Activated T-cell treated with anti-CD3 and anti-CD28 coated beads, Interleukin-2, amount 50 U/mL, for 4 hours (primary cell): Measurements from ENCODE around the gene SOX5. TPM values are rescaled to one million over a fixed set of nuclear protein-coding genes. Genes with fewer than 3 reads are reported as not detected.
"Not testable (repeated sequence)": the region's sequence is repeated elsewhere in the genome, so short reads cannot be mapped to it uniquely, and the experiment has no call there.

Experiments
- ATAC-seq, 2 donors: fragments of 200-7000 bp; cut with Tn5 transposase; one replicate each; pipeline ENCODE4 v1.10.0; 2021
- DNase-seq: peaks from one replicate; pipeline ENCODE4 v3.0.0-alpha.2; 2020
- H3K27me3 Mint-ChIP-seq: one replicate; pipeline ENCODE4 v1.8.0; 2021; ENCODE audit warnings: low read depth, mixed read lengths
- H3K36me3 Mint-ChIP-seq: one replicate; pipeline ENCODE4 v1.8.0; 2022; ENCODE audit warnings: mixed read lengths; ENCODE audit not compliant: insufficient read depth
- H3K4me1 Mint-ChIP-seq: one replicate; pipeline ENCODE4 v1.8.0; 2021; ENCODE audit warnings: low read depth, mixed read lengths
- H3K4me3 Mint-ChIP-seq: one replicate; pipeline ENCODE4 v1.8.0; 2021; ENCODE audit warnings: mild to moderate bottlenecking, moderate library complexity, mixed read lengths
- H3K9me3 Mint-ChIP-seq: one replicate; pipeline ENCODE4 v1.8.0; 2021; ENCODE audit warnings: mixed read lengths
- total RNA-seq, 3 donors: library from RNA; stranded (reverse); gene quantifications; one replicate each; pipeline ENCODE4 v1.2.1, GENCODE V29; 2021

SOX5 gene
- total RNA-seq, 3 donors from 2014 or later: 0.15 to 1.7 (median 0.34) TPM

DNA sequence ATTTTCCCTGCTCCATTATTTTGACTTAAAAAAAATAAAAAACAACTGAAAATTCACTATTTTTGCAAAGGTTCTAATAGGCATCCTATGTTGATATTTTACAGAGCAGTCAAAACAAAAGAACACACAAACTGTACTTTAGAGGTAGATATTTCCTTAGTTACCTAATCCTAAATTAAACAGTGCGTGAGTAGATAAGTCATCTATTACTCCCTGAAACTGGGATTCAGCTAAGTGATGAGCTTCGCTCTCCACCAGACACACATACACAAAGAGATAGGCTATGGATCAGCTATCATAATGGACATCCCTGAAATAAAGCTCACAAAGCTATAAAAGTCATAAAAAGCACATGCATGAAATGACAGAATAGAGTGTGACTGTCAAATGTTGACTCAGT is 398.7 kb downstream of the SOX5 start:
- DNase-seq (no peak), ATAC-seq (no peak)
- Mint-ChIP-seq H3K4me1 (no peaks in the 10 kb centered on the region), H3K4me3 (no peak overlapping the region), H3K36me3 (no peaks in the 10 kb centered on the region), H3K9me3 (peaks cover 4% of the 10 kb centered on the region), H3K27me3 (no peaks in the 10 kb centered on the region)

DNA sequence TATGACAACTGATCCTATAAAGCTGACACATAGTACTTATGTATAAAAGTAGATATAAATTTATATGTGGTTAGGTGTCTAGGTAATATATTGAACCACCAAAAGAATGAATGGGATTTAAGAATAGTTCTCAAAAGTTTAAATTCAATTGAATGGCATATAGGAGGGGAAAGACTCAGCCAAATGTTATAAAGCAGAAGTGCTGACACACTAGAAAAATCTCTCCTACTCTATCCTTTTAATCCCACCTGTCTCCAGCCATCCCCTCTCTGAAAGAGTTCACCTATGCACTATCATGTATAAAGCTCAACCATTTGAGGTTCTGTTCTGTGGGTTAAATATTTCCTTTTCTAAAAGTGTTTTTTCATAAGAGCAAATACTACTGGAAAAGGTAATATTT is 400.7 kb downstream of the SOX5 start:
- DNase-seq (no peak), ATAC-seq (no peak)
- no peak overlapping the region for H3K4me3 Mint-ChIP-seq
- no peaks in the 10 kb centered on the region for H3K36me3 Mint-ChIP-seq
- no peaks in the 10 kb centered on the region for H3K27me3 Mint-ChIP-seq
- peaks cover 9% of the 10 kb centered on the region for H3K9me3 Mint-ChIP-seq
- H3K4me1 Mint-ChIP-seq: no peaks in the 10 kb centered on the region

DNA sequence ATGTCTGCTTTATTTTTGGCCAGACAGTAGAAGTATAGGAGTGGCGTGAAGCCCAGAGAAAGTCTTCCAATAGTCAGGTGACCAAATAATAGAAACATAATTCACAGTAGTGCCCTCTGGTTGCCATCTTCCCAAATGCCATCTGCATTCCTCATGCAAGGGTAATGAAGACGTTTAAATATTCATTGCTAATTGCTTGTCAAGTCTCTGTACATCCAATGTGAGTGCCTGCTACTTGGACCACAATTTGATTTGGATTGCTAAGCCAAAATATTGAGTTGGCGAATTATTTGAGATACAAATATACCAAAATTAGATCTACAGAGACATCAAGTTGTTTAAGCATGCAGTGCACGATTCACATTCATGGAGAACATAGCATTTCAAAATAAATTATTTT is 402.7 kb downstream of the SOX5 start:
- Mint-ChIP-seq H3K36me3 (no peaks in the 10 kb centered on the region), H3K27me3 (no peaks in the 10 kb centered on the region), H3K9me3 (peaks cover 10% of the 10 kb centered on the region), H3K4me1 (no peaks in the 10 kb centered on the region), H3K4me3 (no peak overlapping the region)
- no peak for ATAC-seq
- no peak for DNase-seq

DNA sequence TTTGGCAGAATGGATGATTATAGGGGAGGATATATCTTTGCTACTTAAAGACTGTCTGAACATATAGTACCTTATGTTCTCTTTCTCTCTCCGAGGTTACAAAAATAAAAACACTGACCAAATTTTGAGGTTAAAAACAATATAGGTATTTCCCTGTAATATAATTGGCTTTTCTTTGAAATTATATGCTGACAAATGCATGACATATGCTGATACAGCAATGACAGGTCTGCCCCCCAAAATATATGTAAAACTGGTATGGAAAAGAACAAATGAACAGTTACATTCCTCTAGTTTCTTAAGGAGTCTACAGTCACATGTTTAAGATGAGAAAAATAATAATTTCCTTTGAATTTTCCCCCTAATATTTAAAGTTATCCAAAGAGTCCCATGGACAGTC is 405.7 kb downstream of the SOX5 start:
- ATAC-seq (no peak), DNase-seq (no peak)
- H3K27me3 Mint-ChIP-seq: no peaks in the 10 kb centered on the region
- no peaks in the 10 kb centered on the region for H3K4me1 Mint-ChIP-seq
- H3K4me3 Mint-ChIP-seq: no peak overlapping the region
- H3K36me3 Mint-ChIP-seq: no peaks in the 10 kb centered on the region
- peaks cover 7% of the 10 kb centered on the region for H3K9me3 Mint-ChIP-seq

DNA sequence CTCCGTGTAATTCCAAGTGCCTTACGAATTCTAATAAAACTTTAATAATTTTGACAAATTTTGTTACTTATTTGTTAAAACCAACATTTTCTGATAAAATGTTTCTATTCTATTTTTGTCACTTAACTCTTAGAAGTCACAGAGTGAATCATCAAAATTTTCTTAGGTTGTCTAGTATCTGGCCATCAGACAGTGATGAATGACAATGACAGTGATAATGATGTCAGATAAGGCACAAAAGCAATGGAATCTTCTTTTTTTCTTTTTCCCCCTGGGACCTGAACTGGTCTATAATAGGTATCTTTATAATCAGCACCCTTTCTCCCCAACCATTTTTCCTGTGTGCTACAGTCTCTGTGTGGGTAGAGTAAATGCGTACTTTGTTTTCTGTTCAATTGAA is 407.3 kb downstream of the SOX5 start:
- peaks cover 7% of the 10 kb centered on the region for H3K9me3 Mint-ChIP-seq
- no peaks in the 10 kb centered on the region for H3K27me3 Mint-ChIP-seq
- DNase-seq (no peak), ATAC-seq (no peak)
- H3K4me3 Mint-ChIP-seq: no peak overlapping the region
- no peaks in the 10 kb centered on the region for H3K4me1 Mint-ChIP-seq
- no peaks in the 10 kb centered on the region for H3K36me3 Mint-ChIP-seq

DNA sequence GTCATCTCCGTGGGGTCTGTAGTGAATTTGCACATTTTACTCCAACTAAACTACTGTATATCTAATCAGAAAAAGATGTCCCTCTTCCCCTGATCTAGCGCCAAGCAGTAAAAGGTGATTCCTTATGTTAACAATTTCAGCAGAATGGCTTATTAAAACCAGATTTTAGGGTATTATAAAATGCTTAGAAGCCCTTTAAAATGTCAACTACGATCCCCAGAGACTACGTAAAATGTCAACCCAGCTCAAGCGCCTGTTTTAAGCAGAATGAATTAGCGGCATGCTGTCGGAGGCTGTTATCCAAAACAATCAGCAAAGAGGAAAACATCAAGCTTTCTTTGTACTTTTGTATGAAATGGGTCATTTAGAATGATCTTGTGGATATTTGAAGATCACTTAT is 408.9 kb downstream of the SOX5 start:
- no peak for ATAC-seq
- no peak overlapping the region for H3K4me3 Mint-ChIP-seq
- no peak for DNase-seq
- H3K9me3 Mint-ChIP-seq: peaks cover 7% of the 10 kb centered on the region
- H3K36me3 Mint-ChIP-seq: no peaks in the 10 kb centered on the region
- H3K27me3 Mint-ChIP-seq: no peaks in the 10 kb centered on the region
- H3K4me1 Mint-ChIP-seq: no peaks in the 10 kb centered on the region

GRCh38 chr12:23536293-23536692 is 413.2 kb downstream of the SOX5 start:
- Mint-ChIP-seq H3K9me3 (no peaks in the 10 kb centered on the region), H3K4me1 (no peaks in the 10 kb centered on the region), H3K27me3 (no peaks in the 10 kb centered on the region), H3K36me3 (no peaks in the 10 kb centered on the region), H3K4me3 (no peak overlapping the region)
- DNase-seq: no peak
- no peak for ATAC-seq

GRCh38 chr12:23535441-23535840 is 414.0 kb downstream of the SOX5 start:
- Mint-ChIP-seq H3K27me3 (no peaks in the 10 kb centered on the region), H3K4me1 (no peaks in the 10 kb centered on the region), H3K9me3 (no peaks in the 10 kb centered on the region), H3K36me3 (no peaks in the 10 kb centered on the region), H3K4me3 (no peak overlapping the region)
- ATAC-seq (no peak), DNase-seq (no peak)

DNA sequence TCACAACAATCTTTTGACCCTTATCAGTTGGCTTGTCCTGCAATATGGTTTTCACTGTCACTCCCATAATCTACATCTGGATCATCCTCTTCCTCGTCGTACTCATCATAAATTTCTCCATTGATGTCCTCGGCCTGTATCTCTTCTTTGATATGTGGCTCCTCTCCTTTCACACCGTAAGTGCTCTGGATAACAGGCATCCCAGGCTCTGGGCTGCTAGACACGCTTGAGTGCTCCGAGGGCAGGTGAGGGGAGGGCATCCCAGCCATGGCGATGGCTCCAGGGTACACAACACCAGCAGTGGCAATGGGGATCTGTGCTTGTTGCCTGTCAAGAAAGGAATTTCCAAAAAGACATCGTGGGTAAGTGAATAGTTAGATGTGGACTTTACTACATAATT is 415.3 kb downstream of the SOX5 start:
- Mint-ChIP-seq H3K9me3 (no peaks in the 10 kb centered on the region), H3K4me1 (no peaks in the 10 kb centered on the region), H3K4me3 (no peak overlapping the region), H3K27me3 (no peaks in the 10 kb centered on the region), H3K36me3 (no peaks in the 10 kb centered on the region)
- ATAC-seq: no peak
- no peak for DNase-seq

GRCh38 chr12:23533699-23534098 is 415.8 kb downstream of the SOX5 start:
- H3K4me3 Mint-ChIP-seq: no peak overlapping the region
- H3K36me3 Mint-ChIP-seq: no peaks in the 10 kb centered on the region
- DNase-seq (no peak), ATAC-seq (no peak)
- no peaks in the 10 kb centered on the region for H3K9me3 Mint-ChIP-seq
- no peaks in the 10 kb centered on the region for H3K27me3 Mint-ChIP-seq
- H3K4me1 Mint-ChIP-seq: no peaks in the 10 kb centered on the region

DNA sequence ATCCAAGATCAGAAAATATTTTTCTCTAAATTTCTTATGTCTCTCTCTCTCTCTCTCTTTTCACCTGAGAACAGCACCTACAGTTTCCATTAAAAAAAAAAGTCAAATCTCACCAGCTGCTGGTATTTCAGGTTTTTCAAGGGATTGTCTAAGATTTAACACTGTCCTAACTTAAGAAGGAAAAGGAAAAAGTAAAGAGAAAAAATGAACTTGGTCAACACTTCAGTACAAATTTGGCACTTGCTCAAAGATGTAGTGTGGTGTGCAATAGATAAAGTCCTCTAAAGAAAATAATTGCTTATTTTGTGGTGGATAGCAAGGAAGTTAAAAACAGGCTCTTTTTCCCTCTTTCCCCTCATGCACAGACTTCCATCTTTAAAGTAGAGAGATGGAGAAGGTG is 416.2 kb downstream of the SOX5 start:
- no peak for ATAC-seq
- H3K4me3 Mint-ChIP-seq: no peak overlapping the region
- H3K9me3 Mint-ChIP-seq: no peaks in the 10 kb centered on the region
- no peaks in the 10 kb centered on the region for H3K27me3 Mint-ChIP-seq
- H3K36me3 Mint-ChIP-seq: no peaks in the 10 kb centered on the region
- no peak for DNase-seq
- H3K4me1 Mint-ChIP-seq: no peaks in the 10 kb centered on the region

- H3K4me1 Mint-ChIP-seq: no peaks in the 10 kb centered on the region
- no peak for DNase-seq
- H3K36me3 Mint-ChIP-seq: no peaks in the 10 kb centered on the region
- no peaks in the 10 kb centered on the region for H3K27me3 Mint-ChIP-seq
- H3K9me3 Mint-ChIP-seq: peaks cover 6% of the 10 kb centered on the region
- no peak for ATAC-seq
- no peak overlapping the region for H3K4me3 Mint-ChIP-seq
These were observed 421.2 kb downstream of the SOX5 start for GRCh38 chr12:23528316-23528715.

DNA sequence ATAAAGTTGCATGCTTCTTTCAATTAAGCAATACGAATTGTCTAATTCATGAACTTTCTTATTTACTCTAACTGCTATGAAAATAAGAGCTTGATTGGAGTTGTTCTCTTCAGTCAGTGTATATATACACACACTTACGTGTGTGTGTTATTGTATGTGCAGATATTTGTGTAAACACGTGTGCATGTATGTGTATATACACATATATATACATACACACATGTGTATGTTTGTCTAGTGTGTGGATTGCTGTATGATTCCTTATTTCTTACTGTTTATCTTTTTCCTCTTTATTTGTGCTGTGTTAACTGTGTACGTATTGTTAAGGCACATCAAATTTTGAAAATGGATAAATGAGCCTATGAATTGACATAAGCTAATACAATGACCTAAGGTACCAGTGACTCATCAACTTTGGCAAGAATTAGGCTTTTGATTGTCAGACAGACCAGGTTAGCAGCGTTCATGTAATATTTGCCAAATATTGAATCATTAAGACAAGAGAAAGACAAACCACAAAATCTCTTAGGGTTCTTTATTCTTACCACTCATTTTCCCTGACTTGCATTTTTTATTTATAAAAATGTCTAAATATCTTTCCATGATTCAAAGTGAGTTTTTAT is 423.9 kb downstream of the SOX5 start:
- no peaks in the 10 kb centered on the region for H3K4me1 Mint-ChIP-seq
- no peaks in the 10 kb centered on the region for H3K27me3 Mint-ChIP-seq
- H3K36me3 Mint-ChIP-seq: no peaks in the 10 kb centered on the region
- peaks cover 6% of the 10 kb centered on the region for H3K9me3 Mint-ChIP-seq
- no peak overlapping the region for H3K4me3 Mint-ChIP-seq
- no peak for ATAC-seq
- DNase-seq: no peak

DNA sequence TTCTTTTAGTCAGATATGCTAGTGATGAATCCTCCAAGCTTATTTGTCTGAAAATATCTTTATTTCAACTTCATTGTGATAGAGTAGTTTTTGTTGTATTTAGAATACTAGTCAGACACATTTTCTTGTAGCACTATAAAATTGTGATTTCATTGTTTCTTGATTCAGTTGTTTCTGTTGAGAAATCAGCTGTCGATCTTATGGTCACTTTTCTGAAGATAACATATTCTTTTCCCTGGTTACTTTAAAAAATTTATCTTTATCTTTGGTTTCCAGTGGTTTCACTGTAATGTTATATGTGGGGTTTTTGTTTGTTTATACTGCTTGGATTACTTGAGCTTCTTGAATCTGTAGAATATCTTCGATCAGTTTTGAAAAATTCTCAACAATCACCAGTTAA is 426.1 kb downstream of the SOX5 start:
- no peaks in the 10 kb centered on the region for H3K4me1 Mint-ChIP-seq
- peaks cover 6% of the 10 kb centered on the region for H3K9me3 Mint-ChIP-seq
- ATAC-seq: no peak
- DNase-seq: no peak
- no peak overlapping the region for H3K4me3 Mint-ChIP-seq
- no peaks in the 10 kb centered on the region for H3K36me3 Mint-ChIP-seq
- no peaks in the 10 kb centered on the region for H3K27me3 Mint-ChIP-seq

- not testable (repeated sequence) for H3K36me3 Mint-ChIP-seq, ATAC-seq, H3K4me3 Mint-ChIP-seq
These were observed 430.0 kb downstream of the SOX5 start for GRCh38 chr12:23519444-23519843.

GRCh38 chr12:23515785-23516184 is 433.7 kb downstream of the SOX5 start:
- H3K4me3 Mint-ChIP-seq, DNase-seq, H3K36me3 Mint-ChIP-seq, H3K27me3 Mint-ChIP-seq, H3K4me1 Mint-ChIP-seq, ATAC-seq, H3K9me3 Mint-ChIP-seq: not testable (repeated sequence)

More at GRCh38 chr12:23519444-23519843, 430.0 kb downstream of the SOX5 start:
- H3K27me3 Mint-ChIP-seq, DNase-seq, H3K9me3 Mint-ChIP-seq, H3K4me1 Mint-ChIP-seq: not testable (repeated sequence)
